Occipital lobe (tissue), 2 donors: ENCODE measurements around the gene SPSB3. TPM values are rescaled to one million over a fixed set of nuclear protein-coding genes. Genes with fewer than 3 reads are reported as not detected.

Experiments
- DNase-seq: peaks from one replicate; lab custom pipeline; 2025; lab: John Stamatoyannopoulos, UW
- total RNA-seq: library from RNA; depleted of rRNA; stranded (reverse); fragments of >200 nt; gene quantifications from one replicate; pipeline ENCODE4 v1.2.3, GENCODE V29; 2014

Gene SPSB3
- total RNA-seq: 60.5 TPM

DNA sequence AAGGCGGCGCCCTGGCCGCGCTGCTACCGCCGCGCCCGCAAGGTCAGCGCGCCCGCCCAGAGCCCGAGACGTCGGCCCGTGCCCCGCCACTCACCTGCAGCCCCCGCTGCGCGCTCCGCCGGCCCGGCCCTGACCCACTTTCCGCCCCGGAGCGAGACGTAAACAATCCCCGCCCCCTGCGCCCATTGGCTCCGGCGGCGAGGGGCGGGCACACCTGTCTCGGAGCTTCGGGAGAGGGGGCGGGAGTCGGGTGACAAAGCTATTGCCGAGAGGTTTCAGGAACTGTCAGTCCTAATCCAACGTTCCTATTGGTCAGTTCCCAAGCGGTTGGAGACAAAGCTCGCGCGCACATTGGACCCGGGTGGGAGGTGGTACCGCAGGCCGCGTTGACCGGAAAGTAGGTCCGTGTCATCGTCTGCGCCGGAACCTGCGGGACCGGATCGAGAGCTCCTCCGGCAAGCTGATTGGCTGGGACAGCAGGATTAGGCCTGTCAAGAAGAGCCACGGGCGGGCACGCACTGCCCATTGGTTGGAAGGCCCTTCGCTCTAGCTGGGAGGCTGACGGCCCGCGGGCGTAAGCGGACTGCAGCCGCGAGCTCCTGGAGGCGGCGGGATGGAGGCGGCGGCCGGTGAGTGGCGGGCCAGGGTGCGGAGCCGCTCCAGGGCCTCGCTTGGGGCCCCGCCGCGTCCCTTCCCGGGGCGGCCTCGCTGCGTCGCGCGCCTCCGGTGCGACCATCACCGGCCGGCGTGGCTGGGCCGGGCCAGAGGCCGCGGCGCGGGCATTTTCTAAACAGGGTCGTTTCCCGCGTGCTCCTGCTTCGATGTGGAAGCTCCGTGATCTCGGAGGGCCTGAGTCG lies at the start of gene SPSB3, which contains the start of gene NUBP2:
Gene SPSB3, minus strand, starts transcription at position 164 of the 857 bp plus-strand sequence. CDS start 1,088 bp downstream, outside the sequence.
Gene NUBP2, plus strand, starts transcription at position 553 of the 857 bp plus-strand sequence. Its CDS starts 61 bp downstream, at position 614.
- peak; percentile 100 for DNase-seq

DNA sequence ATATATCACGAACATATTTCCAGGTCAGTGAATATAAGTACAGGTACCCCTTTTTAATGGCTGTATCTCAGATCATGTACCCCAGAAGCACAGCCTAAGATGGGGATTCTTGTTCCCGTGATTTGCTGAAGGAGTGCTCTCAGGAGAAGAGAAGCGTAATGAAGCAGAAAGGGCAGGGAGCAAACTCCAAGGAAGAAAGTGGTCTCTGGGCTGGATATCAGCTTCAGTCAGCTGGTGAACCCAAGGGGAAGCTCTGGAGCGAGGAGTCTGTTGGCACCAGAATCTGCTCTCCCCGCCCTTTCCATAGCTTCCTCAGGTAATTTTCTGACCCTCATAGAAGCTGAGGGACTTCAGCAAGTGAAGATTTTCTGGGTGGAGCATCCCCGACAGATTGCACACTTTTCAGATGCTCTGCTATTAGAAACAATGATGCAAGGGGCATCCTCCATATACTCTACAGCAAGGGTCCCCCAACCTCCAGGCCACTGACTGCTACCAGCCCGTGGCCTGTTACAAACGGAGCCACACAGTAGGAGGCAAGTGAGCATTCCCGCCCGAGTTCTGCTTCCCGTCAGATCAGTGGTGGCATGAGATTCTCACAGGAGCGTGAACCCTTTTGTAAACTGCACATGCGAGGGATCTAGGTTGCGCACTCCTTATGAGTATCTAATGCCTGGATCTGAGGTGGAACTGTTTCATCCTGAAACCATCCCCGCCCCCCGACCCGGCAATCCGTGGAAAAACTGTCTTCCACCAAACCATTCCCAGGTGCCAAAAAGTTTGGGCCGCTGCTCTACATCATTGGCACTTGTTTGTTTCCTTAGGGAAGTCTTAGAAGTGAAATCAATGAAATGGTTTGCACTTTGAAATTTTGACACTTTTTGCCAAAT lies 49.1 kb upstream of the SPSB3 start:
- no peak for DNase-seq

DNA sequence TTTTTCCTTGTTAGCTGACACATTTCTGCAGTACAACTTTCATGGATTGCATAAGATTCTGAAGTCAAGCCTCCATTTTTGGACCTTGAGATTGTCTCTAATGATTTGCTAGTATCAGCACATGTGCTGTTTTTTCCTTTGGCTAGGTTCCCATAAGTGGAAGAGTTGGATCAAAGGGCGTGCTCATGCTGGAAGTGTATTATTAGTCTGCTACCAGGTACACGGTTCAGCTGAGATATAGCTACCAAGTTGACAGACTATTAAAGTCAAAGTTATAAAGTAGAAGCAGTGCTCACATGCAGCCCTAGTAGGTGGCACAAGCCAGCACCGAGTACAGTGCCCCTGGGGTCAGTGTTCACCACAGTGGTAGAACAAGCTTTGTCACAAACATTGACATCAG lies 47.8 kb upstream of the SPSB3 start:
- no peak for DNase-seq

DNA sequence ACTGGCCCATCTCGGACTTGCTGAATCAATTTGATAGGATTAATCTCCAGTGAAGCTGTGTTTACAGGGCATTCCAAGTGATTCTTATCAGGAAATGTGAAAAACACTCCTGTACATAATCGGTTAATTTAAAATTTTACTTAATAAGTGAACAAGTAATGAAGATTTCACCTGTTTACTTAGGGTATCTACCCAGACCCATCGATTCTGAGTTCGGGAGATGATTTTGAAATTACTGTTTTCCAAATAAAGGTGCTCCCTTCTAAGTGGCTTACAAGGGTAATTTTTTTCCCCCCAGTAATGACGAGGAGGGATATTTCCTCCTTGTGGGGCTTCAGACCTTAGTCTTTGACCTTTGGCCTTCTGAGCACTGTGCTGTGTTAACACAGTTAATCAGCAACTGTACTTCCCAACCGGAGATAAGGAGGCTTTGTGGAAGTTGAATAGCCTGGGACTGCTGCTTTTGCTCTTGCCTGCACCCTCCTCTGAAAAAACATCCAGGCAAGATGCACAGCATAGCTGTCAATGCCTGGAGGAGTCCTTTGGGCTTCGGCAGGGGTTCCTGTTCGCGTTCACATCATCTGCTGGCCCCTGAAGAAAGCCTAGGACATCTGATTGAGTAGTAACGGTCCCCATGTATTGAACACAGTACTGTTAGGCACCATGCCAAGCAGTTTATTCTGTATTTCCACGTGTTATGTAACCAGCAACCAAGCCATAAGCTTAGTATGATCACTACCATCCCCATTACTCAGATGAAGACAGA lies 46.5 kb upstream of the SPSB3 start:
- DNase-seq: no peak

DNA sequence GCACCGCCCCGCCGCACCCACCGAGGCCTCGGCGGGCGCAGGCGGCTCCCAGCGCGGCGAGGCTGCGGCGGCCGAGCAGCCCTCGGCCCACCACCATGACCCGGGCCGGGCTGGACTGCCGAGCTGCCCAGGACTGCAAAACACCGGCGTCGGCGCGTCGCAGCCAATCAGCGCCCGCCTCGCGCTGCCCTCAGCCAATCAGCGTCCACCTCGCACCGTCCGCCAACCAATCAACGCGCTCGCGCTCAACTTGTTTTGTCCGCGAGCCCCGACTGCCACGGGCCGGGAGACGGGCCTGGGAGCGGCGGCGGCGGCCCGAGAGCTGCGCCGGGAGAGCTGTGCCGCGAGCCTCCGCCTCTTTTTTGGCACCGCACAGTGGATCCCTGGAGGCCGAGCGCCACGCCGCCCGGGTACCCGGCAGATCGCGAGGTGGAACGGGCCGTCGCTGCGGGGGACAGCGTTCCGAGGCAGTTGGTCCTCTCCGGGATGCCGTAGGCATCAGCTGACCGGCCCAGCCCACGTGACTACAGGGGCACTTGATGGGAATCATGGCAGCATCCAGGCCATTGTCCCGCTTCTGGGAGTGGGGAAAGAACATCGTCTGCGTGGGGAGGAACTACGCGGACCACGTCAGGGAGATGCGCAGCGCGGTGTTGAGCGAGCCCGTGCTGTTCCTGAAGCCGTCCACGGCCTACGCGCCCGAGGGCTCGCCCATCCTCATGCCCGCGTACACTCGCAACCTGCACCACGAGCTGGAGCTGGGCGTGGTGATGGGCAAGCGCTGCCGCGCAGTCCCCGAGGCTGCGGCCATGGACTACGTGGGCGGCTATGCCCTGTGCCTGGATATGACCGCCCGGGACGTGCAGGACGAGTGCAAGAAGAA lies 44.6 kb upstream of the SPSB3 start, which contains the start of the genes FAHD1 and HAGH:
Gene FAHD1, plus strand, starts transcription at position 516 of the 883 bp plus-strand sequence. Its CDS starts 33 bp downstream, at position 549.
Gene HAGH, minus strand, starts transcription at position 135 of the 883 bp plus-strand sequence. Its CDS starts 38 bp downstream, at position 97.
- peak; percentile 93 for DNase-seq

DNA sequence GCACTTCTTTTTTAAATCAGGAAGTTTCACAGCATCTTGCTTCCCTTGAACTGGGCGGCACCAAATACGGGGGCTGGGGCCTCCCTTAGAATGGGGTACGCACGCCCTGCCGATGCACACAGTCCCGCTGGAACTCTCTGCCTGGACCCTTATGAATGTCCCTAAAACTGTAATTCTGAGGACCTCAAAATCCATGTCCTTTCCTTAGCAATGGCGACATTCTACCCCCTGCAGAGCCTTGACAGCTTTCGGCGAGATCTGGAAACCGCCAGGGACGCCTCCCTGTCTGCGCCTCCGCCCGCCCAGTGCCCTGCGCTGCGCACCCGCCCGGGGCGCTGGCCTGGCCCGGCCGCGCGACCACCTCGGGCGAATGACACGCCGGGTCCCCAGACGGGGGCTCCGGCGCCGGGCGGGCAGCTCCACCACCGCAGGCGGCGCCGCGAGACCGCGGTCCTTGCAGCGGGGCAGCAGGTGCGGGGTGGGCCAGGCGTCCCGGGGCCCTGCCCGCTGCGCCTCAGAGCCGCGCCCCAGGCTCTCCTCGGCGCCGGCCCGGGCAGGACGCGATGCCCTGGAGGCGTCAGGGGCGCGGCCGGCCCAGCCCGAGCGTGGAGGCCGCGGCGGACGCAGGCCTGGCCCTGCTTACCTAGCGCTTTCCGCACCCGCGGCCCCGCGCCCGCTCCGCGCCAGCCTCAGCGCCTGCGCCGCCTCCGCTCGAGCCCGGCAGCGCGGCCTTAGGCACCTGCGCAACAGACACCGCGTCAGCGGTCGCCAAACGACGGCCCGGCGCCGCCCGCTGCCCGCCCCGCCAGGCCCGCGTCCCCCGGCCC lies 43.7 kb upstream of the SPSB3 start:
- DNase-seq: no peak

DNA sequence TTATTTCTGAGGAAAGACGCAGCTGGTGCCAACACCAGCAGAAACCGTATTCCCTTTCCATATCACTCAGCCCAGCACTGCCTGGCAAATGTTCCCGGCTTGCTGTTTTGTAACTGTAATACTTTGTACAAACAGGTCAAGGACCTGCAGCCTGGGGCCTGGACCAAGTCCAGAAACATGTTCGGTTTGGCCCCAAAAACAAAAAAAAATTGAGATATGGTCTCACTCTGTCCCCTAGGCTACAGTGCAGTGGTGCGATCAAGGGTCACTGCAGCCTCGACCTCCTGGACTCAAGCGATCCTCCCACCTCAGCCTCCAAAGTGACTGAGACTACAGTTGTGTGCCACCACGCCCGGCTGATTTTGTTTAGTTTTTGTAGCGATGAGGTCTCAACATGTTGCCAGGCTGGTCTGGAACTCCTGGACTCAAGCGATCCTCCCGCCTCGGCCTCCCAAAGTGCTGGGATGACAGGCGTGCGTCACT lies 43.1 kb upstream of the SPSB3 start:
- DNase-seq: no peak

DNA sequence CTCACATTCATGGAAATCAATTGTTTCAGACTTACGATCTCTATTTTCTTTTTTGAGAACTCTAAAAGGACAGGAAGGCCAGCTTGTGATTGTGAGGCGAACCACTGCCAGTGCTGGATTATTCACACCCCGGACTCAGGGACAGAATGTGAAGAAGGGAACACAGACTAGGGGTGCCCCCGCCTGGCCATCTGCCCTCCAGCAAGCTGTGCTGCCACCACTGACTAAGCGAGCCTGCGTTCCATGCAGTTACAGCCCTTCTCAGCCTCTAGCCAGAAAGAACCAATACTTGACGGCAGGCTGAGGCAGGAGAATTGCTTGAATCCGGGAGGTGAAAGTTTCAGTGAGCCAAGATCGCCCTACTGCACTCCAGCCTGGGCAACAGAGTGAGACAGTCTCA lies 41.5 kb upstream of the SPSB3 start:
- peak; percentile 20 for DNase-seq

DNA sequence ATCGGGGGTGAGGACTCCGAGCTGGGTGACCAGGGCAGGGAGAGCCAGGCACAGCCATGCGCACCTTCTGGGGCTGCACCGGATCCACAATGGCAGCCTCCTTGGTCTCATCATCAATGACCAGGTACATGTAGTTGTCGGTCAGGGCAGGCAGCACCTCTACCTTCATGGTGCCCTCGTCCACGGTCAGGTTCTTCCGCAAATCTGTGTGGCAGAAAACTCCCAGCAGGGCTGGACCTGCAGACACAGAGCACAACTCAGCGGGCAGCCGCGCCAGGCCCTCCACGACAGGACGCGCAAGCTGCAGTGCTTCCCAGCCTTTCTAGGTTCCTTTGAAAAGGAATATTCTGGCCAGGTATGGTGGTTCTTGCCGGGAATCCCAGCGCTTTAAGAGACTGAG lies 40.4 kb upstream of the SPSB3 start:
- DNase-seq: no peak

DNA sequence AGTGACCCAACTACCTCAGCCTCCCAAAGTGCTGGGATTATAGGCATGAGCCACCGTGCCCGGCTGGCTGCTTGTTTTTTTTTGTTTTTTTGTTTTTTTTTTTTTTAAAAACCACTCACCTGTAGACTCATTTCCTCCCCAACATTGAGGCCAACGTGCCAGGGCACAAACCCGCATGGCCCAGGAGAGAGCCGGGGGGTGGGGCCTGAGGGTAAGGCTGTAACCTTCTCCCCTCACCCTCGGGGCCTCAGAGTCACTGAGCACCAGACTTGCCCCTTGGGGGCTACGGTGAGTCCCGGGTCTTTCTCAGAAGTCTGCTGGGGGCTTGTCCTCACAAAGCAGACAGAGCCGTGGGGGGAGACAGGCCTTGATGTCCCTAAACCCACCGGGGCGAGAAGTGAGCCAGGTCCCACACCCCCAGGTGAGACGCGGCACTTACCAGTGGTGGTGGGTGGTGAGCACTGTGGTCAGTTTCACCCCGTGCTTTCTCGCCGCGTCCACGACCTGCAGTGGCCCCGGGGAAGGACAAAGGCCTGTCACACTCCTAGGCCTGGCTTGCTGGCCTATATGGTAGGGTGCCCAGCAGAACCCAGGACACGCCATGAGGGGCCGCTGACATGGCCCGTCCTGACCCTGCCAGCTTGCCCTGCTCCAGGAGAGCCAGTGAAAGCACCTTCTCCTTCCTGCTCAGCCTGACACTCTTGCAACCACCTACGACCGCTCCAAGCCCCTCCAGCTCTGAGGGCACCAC lies 39.7 kb upstream of the SPSB3 start:
- no peak for DNase-seq

DNA sequence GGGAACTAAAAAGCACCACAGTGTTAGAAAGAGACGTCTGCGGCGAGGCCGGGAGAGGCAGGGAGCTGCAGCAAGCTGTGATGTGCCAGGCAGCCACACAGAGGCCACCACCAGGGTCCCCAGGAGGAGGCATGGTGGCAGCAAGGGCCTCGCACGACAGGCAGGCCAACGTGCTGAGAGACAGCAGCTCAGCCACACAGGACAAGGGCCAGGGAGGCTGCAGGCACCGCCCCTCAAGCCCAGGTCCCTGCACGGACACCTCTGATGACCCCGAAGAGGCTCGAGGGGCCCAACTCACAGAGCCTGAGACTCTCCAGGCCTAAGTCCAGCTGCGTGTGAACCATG lies 38.5 kb upstream of the SPSB3 start:
- DNase-seq: no peak

DNA sequence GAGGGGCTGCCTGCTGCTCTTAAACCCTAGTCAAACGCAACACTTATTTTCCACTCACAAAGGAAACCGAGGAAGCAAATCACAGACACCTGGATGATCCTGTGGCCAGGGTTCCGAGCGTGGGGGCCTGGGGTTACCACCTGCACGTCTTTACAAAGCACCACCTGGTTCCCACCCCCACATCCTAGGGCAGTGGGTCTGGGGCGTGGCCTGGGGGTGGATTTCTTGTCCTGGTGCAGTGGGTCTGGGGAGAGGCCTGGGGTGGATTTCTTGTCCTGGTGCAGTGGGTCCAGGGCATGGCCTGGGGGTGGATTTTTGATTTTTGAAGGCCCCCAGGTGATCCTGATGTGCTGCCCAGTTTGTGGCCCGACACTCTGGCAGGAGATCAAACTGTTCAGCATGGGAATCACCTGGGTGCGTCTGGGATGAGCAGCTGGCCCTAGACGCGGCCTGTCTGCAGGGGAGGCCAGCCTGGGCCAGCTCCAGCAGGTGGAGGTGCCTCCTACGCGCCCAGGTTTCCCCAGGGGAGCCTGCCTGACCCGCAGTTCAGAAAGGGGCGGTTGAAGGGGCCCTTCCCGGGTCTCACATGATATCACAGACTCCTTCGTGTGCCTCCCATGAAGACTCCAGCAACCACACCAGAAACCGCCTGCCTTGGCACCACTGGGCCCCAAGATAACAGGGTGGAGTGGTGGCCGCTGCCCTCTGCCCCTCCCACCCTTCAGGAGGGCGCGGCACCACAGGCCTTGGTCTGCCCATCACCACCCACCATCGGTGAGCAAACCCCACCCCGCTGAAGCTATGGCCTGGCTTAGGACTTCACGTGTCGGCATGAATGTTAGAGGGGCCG lies 38.0 kb upstream of the SPSB3 start:
- DNase-seq: no peak

DNA sequence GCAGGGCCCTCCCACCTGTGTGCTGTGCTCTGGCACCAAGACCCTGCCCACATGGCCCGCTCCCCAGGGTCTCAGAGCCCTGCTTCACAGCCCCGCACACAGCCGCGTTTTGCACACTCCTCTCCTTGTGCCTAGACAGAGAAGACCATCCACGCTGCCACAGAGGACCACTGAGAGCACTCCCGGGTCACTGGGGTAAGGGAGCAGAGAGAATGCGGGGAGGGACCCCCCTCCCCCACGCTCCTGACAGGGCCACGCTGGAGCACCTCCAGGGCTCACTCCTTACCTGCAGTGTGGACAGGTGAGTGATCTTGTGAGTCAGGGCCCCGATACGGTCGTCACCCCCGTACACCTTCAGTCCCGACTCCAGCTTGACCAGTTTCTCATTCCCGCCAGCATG lies 37.2 kb upstream of the SPSB3 start:
- DNase-seq: no peak

DNA sequence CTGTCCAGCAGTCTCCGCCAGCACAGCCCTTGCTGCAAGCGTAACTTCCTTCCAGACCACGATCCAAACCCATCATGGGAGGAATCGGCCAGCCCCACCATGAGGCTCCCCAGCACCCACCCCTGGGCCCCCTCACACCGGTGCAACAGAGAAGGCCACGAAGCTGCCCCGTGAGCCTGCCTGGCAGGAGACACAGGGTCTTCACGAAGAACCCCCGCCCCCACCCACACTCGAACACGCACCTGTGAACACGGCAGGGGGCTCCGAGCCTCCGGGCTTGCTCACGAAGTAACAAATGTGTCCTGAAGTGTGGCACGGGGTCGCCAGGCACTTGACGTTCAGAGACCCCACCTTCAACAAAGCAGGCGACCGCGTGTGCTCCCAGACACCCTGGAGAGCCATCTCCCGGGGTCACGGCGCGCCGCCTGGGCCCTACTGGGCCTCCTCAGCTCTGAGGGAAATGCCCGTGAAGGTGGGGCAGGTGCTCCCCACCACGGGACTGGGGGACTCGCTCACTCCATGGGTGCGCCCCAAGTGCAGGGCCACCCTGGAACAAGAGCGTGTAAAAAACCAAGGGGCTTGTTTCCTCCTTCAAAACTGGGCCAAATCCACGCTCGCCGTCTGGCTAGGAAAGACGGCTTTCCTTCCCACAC lies 36.6 kb upstream of the SPSB3 start:
- no peak for DNase-seq

DNA sequence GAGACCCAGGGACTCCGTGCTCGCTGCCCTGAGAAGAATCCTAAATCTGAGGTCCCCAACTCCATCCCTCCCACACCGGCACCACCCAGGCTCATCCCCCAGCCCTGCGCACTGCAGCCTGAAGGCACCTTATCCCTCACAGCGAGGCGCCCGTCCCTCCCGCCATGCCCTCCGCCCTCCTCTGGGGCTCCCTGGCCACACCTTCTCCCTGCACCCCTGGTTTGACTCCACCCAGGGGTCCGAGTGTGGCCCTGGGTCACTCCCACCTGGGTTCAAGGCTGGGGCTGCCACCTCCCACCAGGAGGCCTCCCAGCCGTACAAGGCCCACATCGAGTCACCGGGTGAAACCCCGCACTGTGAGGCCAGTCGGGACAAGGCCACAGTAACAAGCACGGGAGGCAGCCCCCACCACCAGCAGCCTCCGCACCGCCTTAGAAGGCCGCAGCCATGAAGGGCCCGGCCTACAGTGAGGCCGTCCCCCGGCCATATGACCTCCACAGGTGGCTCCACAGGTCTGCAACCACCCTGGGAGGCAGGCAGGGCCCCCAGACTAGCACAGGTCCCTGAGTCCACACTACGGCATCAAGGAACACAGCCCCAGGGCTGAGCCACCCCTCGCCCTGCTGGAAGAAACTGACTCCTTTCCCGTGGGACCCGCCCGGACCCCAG lies 36.0 kb upstream of the SPSB3 start:
- DNase-seq: no peak

DNA sequence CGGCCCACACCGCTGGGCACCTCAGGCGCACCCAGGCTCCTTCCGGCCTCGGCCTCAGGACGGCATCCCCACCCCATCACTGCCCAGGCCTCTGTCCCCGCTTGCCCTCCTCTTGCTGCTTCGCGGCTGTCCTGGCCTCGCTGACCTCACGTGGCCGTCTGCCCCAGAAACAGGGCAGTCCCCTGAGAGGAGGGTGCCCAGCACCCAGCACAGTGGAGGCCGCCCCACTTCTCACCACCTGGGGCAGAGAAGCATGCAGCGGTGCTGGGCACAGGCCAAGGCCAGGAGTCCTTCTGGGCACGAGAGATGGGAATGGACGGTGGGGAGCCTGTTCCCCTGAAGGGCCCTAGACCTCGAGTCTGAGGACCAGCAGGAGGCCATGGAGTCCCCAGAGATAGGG lies 35.3 kb upstream of the SPSB3 start:
- no peak for DNase-seq

DNA sequence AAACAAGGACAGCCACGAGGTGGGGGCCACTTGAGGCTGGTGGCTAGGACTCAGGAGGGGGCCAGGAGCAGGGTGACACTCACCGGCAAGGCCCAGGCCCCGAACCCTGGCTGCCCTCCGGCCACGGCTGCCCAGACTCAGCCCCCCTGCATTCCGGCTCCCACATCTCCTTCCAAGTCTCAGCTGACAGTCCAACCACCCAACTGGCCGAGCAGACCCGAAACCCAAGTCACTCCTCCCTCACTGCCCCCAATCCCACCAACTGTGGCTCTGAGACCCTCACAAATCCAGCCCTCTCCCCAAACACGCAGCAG lies 34.9 kb upstream of the SPSB3 start:
- no peak for DNase-seq
